Upper lobe of right lung (tissue), 1 donor: ENCODE measurements around the gene ITLN1. TPM values are rescaled to one million over a fixed set of nuclear protein-coding genes. Genes with fewer than 3 reads are reported as not detected.

Experiments
- ATAC-seq: fragments of 200-7000 bp; cut with Tn5 transposase; one replicate; pipeline ENCODE4 v1.9.1; 2020; ENCODE audit warnings: mild to moderate bottlenecking, moderate library complexity
- DNase-seq: peaks from one replicate; pipeline ENCODE4 v3.0.0-alpha.2; 2020
- H3K27ac ChIP-seq: fragments of 200-600 bp; one replicate; pipeline ENCODE4 v1.8.0; 2022
- H3K27me3 ChIP-seq: fragments of 200-600 bp; one replicate; pipeline ENCODE4 v1.8.0; 2022; ENCODE audit warnings: mild to moderate bottlenecking
- H3K36me3 ChIP-seq: fragments of 200-600 bp; one replicate; pipeline ENCODE4 v1.8.0; 2022
- H3K4me1 ChIP-seq: fragments of 200-600 bp; one replicate; pipeline ENCODE4 v1.8.0; 2022
- H3K4me3 ChIP-seq: fragments of 200-600 bp; one replicate; pipeline ENCODE4 v1.8.0; 2022; ENCODE audit warnings: mild to moderate bottlenecking
- H3K9me3 ChIP-seq: fragments of 200-600 bp; one replicate; pipeline ENCODE4 v1.8.0; 2022
- intact Hi-C: fragments of 100-400 bp; cut with DNase I; formaldehyde crosslinking; loops from one replicate; pipeline ENCODE4 v1.11.0; 2022
- total RNA-seq: library from RNA; stranded (reverse); fragmentation: NEBNext Ultra II Directional; extraction: Animal tissue kit (Norgen Biotek cat#: 25700); gene quantifications from one replicate; pipeline ENCODE4 v1.2.1, GENCODE V29; 2021
- TF ChIP-seq, protein P1 (sequence below): fragments of 200-600 bp; IDR thresholded peaks from one replicate; pipeline ENCODE4 v1.8.0; 2022; ENCODE audit warnings: antibody characterized with exemption
- donor health status: DM: no; HTN: yes; CAD: no; lungs with severe emphysema.

Gene ITLN1
- total RNA-seq, 1 donor from 2014 or later, result 295 TPM

DNA sequence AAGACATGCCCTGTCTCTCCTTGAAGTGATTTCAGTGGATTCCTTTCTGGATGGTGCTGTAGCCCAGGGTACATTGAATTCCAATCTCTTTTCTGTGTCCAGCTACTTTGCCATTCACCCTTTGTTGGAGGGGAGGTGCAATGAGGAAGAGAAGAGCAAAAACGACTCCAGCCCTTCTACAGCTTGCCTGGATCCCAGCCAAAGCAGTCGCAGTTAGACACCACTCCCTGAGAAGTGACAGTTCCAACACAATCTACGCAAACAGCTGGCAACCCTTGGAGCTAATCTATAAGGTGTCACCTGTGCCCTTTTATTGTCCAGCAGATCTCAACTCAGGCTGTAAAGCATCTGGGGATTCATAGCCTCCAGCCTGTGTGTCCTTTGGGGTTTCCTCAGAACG, 26.9 kb downstream of the ITLN1 start:
- ATAC-seq, result no peak
- Histone ChIP-seq H3K4me1 (peaks cover 3% of the 10 kb centered on the region), H3K9me3 (no peaks in the 10 kb centered on the region), H3K4me3 (no peak overlapping the region), H3K36me3 (no peaks in the 10 kb centered on the region), H3K27ac (no peak overlapping the region), H3K27me3 (no peaks in the 10 kb centered on the region)
- no peak for DNase-seq
- intact Hi-C loops, result no loop called here
- TF ChIP-seq, protein P1, sequence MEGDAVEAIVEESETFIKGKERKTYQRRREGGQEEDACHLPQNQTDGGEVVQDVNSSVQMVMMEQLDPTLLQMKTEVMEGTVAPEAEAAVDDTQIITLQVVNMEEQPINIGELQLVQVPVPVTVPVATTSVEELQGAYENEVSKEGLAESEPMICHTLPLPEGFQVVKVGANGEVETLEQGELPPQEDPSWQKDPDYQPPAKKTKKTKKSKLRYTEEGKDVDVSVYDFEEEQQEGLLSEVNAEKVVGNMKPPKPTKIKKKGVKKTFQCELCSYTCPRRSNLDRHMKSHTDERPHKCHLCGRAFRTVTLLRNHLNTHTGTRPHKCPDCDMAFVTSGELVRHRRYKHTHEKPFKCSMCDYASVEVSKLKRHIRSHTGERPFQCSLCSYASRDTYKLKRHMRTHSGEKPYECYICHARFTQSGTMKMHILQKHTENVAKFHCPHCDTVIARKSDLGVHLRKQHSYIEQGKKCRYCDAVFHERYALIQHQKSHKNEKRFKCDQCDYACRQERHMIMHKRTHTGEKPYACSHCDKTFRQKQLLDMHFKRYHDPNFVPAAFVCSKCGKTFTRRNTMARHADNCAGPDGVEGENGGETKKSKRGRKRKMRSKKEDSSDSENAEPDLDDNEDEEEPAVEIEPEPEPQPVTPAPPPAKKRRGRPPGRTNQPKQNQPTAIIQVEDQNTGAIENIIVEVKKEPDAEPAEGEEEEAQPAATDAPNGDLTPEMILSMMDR, result no peak

DNA sequence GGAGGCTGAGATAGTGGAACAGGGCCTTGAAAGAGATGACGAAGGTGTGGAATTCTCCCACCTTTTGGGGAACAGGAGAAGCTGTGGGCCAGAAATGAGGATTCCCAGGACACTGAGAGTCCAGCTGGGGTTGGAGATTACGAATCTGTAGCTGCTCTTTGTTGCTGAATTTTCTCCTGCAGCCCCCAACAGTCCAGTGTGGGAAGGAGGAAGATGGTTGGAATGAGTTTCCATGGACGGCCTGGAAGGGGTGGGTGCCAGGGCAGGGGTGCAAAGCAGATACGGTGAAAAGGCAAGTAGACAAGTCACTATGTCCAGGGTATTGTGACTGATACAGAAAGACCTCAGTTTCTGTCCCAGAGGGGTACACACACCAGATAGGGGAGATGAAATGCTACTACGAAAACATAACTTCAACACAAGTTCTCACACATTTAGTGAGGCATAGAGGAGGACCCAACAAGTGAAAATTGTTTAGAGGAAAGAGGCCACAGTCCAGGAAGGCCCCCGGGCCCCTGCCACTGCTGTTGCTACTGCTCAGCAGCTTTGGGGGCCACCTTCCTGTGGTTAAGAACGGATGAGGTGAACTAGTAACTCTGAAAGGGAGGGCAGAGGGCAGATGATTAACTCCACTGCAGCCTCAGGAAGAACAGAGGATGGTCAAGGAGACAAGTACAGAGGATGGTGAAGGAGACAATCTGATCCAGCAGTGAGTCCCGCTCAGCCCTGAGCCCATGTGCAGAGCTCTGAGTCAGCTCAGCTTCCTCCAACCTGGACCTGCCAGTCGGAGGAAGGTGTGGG, 29.6 kb downstream of the ITLN1 start:
- no peaks in the 10 kb centered on the region for H3K9me3 ChIP-seq
- DNase-seq (no peak), ATAC-seq (peak; percentile 20)
- H3K27ac ChIP-seq, result no peak overlapping the region
- H3K36me3 ChIP-seq, result no peaks in the 10 kb centered on the region
- intact Hi-C loops, result no loop called here
- no peaks in the 10 kb centered on the region for H3K4me1 ChIP-seq
- H3K4me3 ChIP-seq, result no peak overlapping the region
- TF ChIP-seq, protein P1, result no peak
- H3K27me3 ChIP-seq, result no peaks in the 10 kb centered on the region

DNA sequence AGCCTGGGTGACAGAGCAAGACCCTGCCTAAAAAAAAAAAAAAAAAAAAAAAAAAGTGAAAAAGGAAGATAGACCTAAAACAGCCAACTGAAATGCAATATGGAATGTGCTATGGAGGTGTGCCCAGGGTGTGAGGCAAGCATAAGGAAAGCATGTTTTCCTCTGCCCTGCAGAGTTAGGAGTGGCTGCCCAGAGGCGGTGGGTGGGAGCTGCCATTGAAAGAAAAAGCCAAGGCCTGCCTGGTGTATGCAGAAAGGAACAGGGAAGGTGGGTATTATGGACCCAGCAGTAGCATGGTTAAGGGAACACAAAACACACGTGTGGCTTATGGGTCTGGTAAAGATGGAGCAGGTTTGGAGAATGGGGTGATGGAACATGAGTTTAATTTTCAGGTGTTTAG, 31.2 kb downstream of the ITLN1 start:
- Histone ChIP-seq H3K27ac (no peak overlapping the region), H3K9me3 (no peaks in the 10 kb centered on the region), H3K4me3 (no peak overlapping the region), H3K27me3 (no peaks in the 10 kb centered on the region), H3K4me1 (no peaks in the 10 kb centered on the region), H3K36me3 (no peaks in the 10 kb centered on the region)
- TF ChIP-seq, protein P1, result no peak
- ATAC-seq (no peak), DNase-seq (no peak)
- intact Hi-C loops, result no loop called here

DNA sequence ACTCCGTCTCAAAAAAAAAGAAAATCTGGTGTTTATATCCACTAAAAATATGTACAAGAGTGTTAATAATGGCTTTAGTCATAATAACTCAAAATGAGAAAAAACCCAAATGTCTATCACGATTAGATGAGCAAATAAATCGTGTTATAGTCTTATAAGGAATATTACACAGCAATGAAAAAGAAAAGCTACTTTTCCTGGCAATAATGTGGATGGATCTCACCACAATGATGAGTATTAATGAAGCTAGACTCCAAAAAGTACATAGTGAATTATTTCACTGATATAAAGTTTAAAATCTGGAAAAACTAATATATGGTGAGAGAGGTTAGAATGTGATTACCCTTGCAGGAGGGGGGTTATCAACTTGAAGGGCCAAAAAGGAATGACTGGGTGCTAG, 32.0 kb downstream of the ITLN1 start:
- ATAC-seq, result no peak
- Histone ChIP-seq H3K4me1 (no peaks in the 10 kb centered on the region), H3K36me3 (no peaks in the 10 kb centered on the region), H3K27ac (no peak overlapping the region), H3K9me3 (no peaks in the 10 kb centered on the region), H3K4me3 (no peak overlapping the region), H3K27me3 (no peaks in the 10 kb centered on the region)
- intact Hi-C loops, result no loop called here
- TF ChIP-seq, protein P1, result no peak
- DNase-seq, result no peak

DNA sequence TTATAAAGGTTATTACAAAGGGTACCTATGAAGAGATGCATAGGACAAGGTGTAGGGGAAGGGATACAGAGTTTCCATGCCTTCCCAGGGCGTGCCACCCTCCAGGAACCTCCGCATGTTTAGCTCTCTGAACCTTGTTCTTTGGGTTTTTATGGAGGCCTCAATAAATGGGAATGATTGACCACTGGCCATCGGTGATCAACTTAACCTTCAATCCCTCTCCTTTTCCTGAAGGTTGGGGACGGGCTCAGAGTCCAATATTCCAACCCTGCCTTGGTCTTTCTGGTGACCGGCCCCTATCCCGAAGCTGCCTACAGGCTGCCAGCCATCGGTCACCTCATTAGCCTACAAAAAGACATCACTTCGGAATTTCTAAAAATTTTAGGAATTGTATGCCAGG, 34.0 kb downstream of the ITLN1 start:
- H3K4me1 ChIP-seq, result no peaks in the 10 kb centered on the region
- ATAC-seq, result no peak
- H3K27ac ChIP-seq, result no peak overlapping the region
- H3K36me3 ChIP-seq, result no peaks in the 10 kb centered on the region
- intact Hi-C loops, result no loop called here
- TF ChIP-seq, protein P1, result no peak
- DNase-seq, result no peak
- H3K9me3 ChIP-seq, result no peaks in the 10 kb centered on the region
- H3K4me3 ChIP-seq, result no peak overlapping the region
- H3K27me3 ChIP-seq, result no peaks in the 10 kb centered on the region
